Hair follicular keratinocyte (primary cell): ENCODE data around the gene SLC35A4. TPM values are rescaled to one million over a fixed set of nuclear protein-coding genes. Genes with fewer than 3 reads are reported as not detected.

Experiments
- total RNA-seq: library from RNA; depleted of rRNA; stranded (reverse); fragments of >200 nt; gene quantifications from 2 replicates; pipeline ENCODE4 v1.2.3, GENCODE V29; 2015

Gene SLC35A4
- total RNA-seq = 37.6 and 43.4 TPM in 2 replicates

GRCh38 chr5:140564196-140565023 lies at the start of gene SLC35A4, which contains the start of gene APBB3:
SLC35A4 (plus strand) TSS chr5:140564828; CDS start chr5:140567170, 2,342 bp downstream.
APBB3 (minus strand) TSS chr5:140564598; CDS start chr5:140564245, 353 bp downstream.

GRCh38 chr5:140547508-140548299 lies 16.9 kb upstream of the SLC35A4 start, which contains the start of gene EIF4EBP3:
EIF4EBP3 (plus strand) TSS chr5:140547662; CDS start chr5:140547738, 76 bp downstream.

GRCh38 chr5:140557136-140557805 lies 7.4 kb upstream of the SLC35A4 start, which contains the start of gene SRA1:
SRA1 (minus strand) TSS chr5:140557473; CDS start chr5:140557452, 21 bp downstream.

Other genes with a start within 250 kb of the SLC35A4 start
- 55.2 and 168 TPM in 2 replicates for gene HBEGF, start 218.2 kb upstream of the SLC35A4 start, total RNA-seq
- gene SLC4A9, start 204.6 kb upstream of the SLC35A4 start, total RNA-seq = not detected in 2 replicates
- gene ANKHD1, start 163.0 kb upstream of the SLC35A4 start, total RNA-seq = 30.6 and 31.5 TPM in 2 replicates
- 6.4 and 7.2 TPM in 2 replicates for gene EIF4EBP3, start 17.2 kb upstream of the SLC35A4 start, total RNA-seq
- 40.8 and 58.3 TPM in 2 replicates for gene SRA1, start 7.4 kb upstream of the SLC35A4 start, total RNA-seq
- gene APBB3, start 230 bp upstream of the SLC35A4 start, total RNA-seq = 5.0 and 7.7 TPM in 2 replicates
- 0.08 and 0.76 TPM in 2 replicates for gene CD14, start 68.3 kb downstream of the SLC35A4 start, total RNA-seq
- 27.4 and 28.1 TPM in 2 replicates for gene TMCO6, start 74.6 kb downstream of the SLC35A4 start, total RNA-seq
- 44.7 and 60.0 TPM in 2 replicates for gene NDUFA2, start 82.8 kb downstream of the SLC35A4 start, total RNA-seq
- gene IK, start 83.0 kb downstream of the SLC35A4 start, total RNA-seq = 63.2 and 93.5 TPM in 2 replicates
- 14.7 and 16.0 TPM in 2 replicates for gene WDR55, start 100.1 kb downstream of the SLC35A4 start, total RNA-seq
- 0.78 and 1.6 TPM in 2 replicates for gene DND1, start 108.7 kb downstream of the SLC35A4 start, total RNA-seq
- 63.0 and 96.6 TPM in 2 replicates for gene HARS1, start 126.5 kb downstream of the SLC35A4 start, total RNA-seq
- 26.0 and 27.2 TPM in 2 replicates for gene HARS2, start 126.6 kb downstream of the SLC35A4 start, total RNA-seq
- 29.0 and 31.2 TPM in 2 replicates for gene ZMAT2, start 135.6 kb downstream of the SLC35A4 start, total RNA-seq
- not detected in 2 replicates for gene PCDHA1, start 221.3 kb downstream of the SLC35A4 start, total RNA-seq
- not detected in 2 replicates for gene PCDHA2, start 230.0 kb downstream of the SLC35A4 start, total RNA-seq
- not detected in 2 replicates for gene PCDHA3, start 236.2 kb downstream of the SLC35A4 start, total RNA-seq
- not detected in 2 replicates for gene PCDHA4, start 242.2 kb downstream of the SLC35A4 start, total RNA-seq